Activated T-cell treated with anti-CD3 and anti-CD28 coated beads, Interleukin-2, amount 50 U/mL, for 1 hour (primary cell): Measurements from ENCODE around the gene NT5DC3.

ENCODE experiments used
- DNase-seq: peaks from one replicate; pipeline ENCODE4 v3.0.0-alpha.2; 2020

NT5DC3 gene

GRCh38 chr12:103779410-103780092 is 61.5 kb downstream of the NT5DC3 start:
- no peak for DNase-seq

- no peak for DNase-seq
Measured at GRCh38 chr12:103778781-103779180, 62.3 kb downstream of the NT5DC3 start.

- no peak for DNase-seq
Measured at GRCh38 chr12:103774977-103775560, 66.0 kb downstream of the NT5DC3 start.

GRCh38 chr12:103773109-103773910 is 67.7 kb downstream of the NT5DC3 start:
- no peak for DNase-seq

- no peak for DNase-seq
Measured at GRCh38 chr12:103772367-103773108, 68.5 kb downstream of the NT5DC3 start.

GRCh38 chr12:103771466-103771865 is 69.6 kb downstream of the NT5DC3 start:
- DNase-seq = no peak

GRCh38 chr12:103769240-103769945 is 71.6 kb downstream of the NT5DC3 start:
- DNase-seq = no peak

- DNase-seq = no peak
Measured at GRCh38 chr12:103768467-103769123, 72.4 kb downstream of the NT5DC3 start.

- DNase-seq = no peak
Measured at GRCh38 chr12:103766028-103766427, 75.0 kb downstream of the NT5DC3 start.

- DNase-seq = no peak
Measured at GRCh38 chr12:103765322-103765721, 75.7 kb downstream of the NT5DC3 start.

- DNase-seq = no peak
Measured at GRCh38 chr12:103762473-103762872, 78.6 kb downstream of the NT5DC3 start.

GRCh38 chr12:103758310-103759089 is 82.5 kb downstream of the NT5DC3 start:
- no peak for DNase-seq

- no peak for DNase-seq
Measured at GRCh38 chr12:103757248-103757647, 83.8 kb downstream of the NT5DC3 start.

- no peak for DNase-seq
Measured at GRCh38 chr12:103756443-103756842, 84.6 kb downstream of the NT5DC3 start.

- no peak for DNase-seq
Measured at GRCh38 chr12:103755425-103755824, 85.6 kb downstream of the NT5DC3 start.

- no peak for DNase-seq
Measured at GRCh38 chr12:103751600-103751999, 89.4 kb downstream of the NT5DC3 start.

- DNase-seq = no peak
Measured at GRCh38 chr12:103751171-103751570, 89.9 kb downstream of the NT5DC3 start.

GRCh38 chr12:103748875-103749274 is 92.2 kb downstream of the NT5DC3 start:
- DNase-seq = no peak

- no peak for DNase-seq
Measured at GRCh38 chr12:103748002-103748401, 93.0 kb downstream of the NT5DC3 start.

- no peak for DNase-seq
Measured at GRCh38 chr12:103745962-103746361, 95.1 kb downstream of the NT5DC3 start.

GRCh38 chr12:103743788-103744187 is 97.2 kb downstream of the NT5DC3 start:
- no peak for DNase-seq
